Ecto neural progenitor cell (in vitro differentiated cells): ENCODE results near the gene PIP4P1.
"Not testable (repeated sequence)": the region's sequence is repeated elsewhere in the genome, so short reads cannot be mapped to it uniquely, and the experiment has no call there.

ENCODE experiments used
- DNase-seq: peaks from one replicate; pipeline ENCODE4 v3.0.0-alpha.2; 2018; ENCODE audit warnings: low spot score

The PIP4P1 gene

GRCh38 chr14:20461225-20462141, at the start of gene PIP4P1:
Gene PIP4P1 (minus strand): TSS chr14:20461434. CDS start chr14:20461325, 109 bp downstream.
- peak; percentile 98 for DNase-seq

- DNase-seq, result no peak
These were observed 47.1 kb upstream of the PIP4P1 start for GRCh38 chr14:20508367-20508766.

GRCh38 chr14:20507537-20507936, 46.3 kb upstream of the PIP4P1 start:
- DNase-seq, result not testable (repeated sequence)

- not testable (repeated sequence) for DNase-seq
These were observed 45.5 kb upstream of the PIP4P1 start for GRCh38 chr14:20506752-20507151.

GRCh38 chr14:20506276-20506675, 45.0 kb upstream of the PIP4P1 start:
- DNase-seq, result not testable (repeated sequence)

- no peak for DNase-seq
These were observed 42.7 kb upstream of the PIP4P1 start for GRCh38 chr14:20503898-20504297.

GRCh38 chr14:20501346-20501745, 40.1 kb upstream of the PIP4P1 start:
- DNase-seq, result no peak

GRCh38 chr14:20499881-20500280, 38.6 kb upstream of the PIP4P1 start:
- DNase-seq, result no peak

- DNase-seq, result no peak
These were observed 37.9 kb upstream of the PIP4P1 start for GRCh38 chr14:20499108-20499507.

- DNase-seq, result no peak
These were observed 37.4 kb upstream of the PIP4P1 start for GRCh38 chr14:20498622-20499021.

- no peak for DNase-seq
These were observed 33.9 kb upstream of the PIP4P1 start for GRCh38 chr14:20494935-20495766.

GRCh38 chr14:20493634-20494033, 32.4 kb upstream of the PIP4P1 start:
- DNase-seq, result no peak

- no peak for DNase-seq
These were observed 31.3 kb upstream of the PIP4P1 start for GRCh38 chr14:20492486-20492885.

- no peak for DNase-seq
These were observed 29.3 kb upstream of the PIP4P1 start for GRCh38 chr14:20490563-20490962.

GRCh38 chr14:20489093-20489994, 28.1 kb upstream of the PIP4P1 start:
- no peak for DNase-seq

- no peak for DNase-seq
These were observed 26.1 kb upstream of the PIP4P1 start for GRCh38 chr14:20487396-20487725.

GRCh38 chr14:20486684-20487395, 25.6 kb upstream of the PIP4P1 start:
- DNase-seq, result no peak

- DNase-seq, result no peak
These were observed 24.7 kb upstream of the PIP4P1 start for GRCh38 chr14:20485900-20486299.

- no peak for DNase-seq
These were observed 21.1 kb upstream of the PIP4P1 start for GRCh38 chr14:20482382-20482781.

- no peak for DNase-seq
These were observed 17.7 kb upstream of the PIP4P1 start for GRCh38 chr14:20478894-20479293.

GRCh38 chr14:20477211-20477876, 16.1 kb upstream of the PIP4P1 start:
- no peak for DNase-seq
